GM19372 (cell line): Measurements from ENCODE around the gene GAS6.

Experiments used
- ATAC-seq: cut with Tn5 transposase; IDR thresholded peaks from one replicate; pipeline ENCODE4 v1.9.1; 2021; ENCODE audit warnings: mild to moderate bottlenecking, low read depth, moderate library complexity; ENCODE audit not compliant: unreplicated experiment

GAS6 gene

GRCh38 chr13:113813070-113813748 is 50.7 kb downstream of the GAS6 start:
- no peak for ATAC-seq

GRCh38 chr13:113812178-113813040 is 51.5 kb downstream of the GAS6 start:
- no peak for ATAC-seq

- ATAC-seq = no peak
Observed at GRCh38 chr13:113811081-113811928, 52.6 kb downstream of the GAS6 start.

GRCh38 chr13:113810640-113811039 is 53.2 kb downstream of the GAS6 start:
- ATAC-seq = no peak

GRCh38 chr13:113809934-113810333 is 53.9 kb downstream of the GAS6 start:
- ATAC-seq = no peak

- no peak for ATAC-seq
Observed at GRCh38 chr13:113808058-113808834, 55.6 kb downstream of the GAS6 start.

GRCh38 chr13:113806526-113806925 is 57.4 kb downstream of the GAS6 start:
- ATAC-seq = no peak

GRCh38 chr13:113806104-113806471 is 57.8 kb downstream of the GAS6 start:
- no peak for ATAC-seq

GRCh38 chr13:113805431-113806103 is 58.3 kb downstream of the GAS6 start:
- no peak for ATAC-seq

GRCh38 chr13:113804703-113805430 is 59.0 kb downstream of the GAS6 start:
- no peak for ATAC-seq

GRCh38 chr13:113804017-113804702 is 59.7 kb downstream of the GAS6 start:
- no peak for ATAC-seq

- ATAC-seq = no peak
Observed at GRCh38 chr13:113803409-113804016, 60.4 kb downstream of the GAS6 start.

- no peak for ATAC-seq
Observed at GRCh38 chr13:113802761-113803160, 61.1 kb downstream of the GAS6 start.

- no peak for ATAC-seq
Observed at GRCh38 chr13:113802090-113802531, 61.8 kb downstream of the GAS6 start.

- no peak for ATAC-seq
Observed at GRCh38 chr13:113801289-113801961, 62.5 kb downstream of the GAS6 start.

- no peak for ATAC-seq
Observed at GRCh38 chr13:113800576-113800926, 63.3 kb downstream of the GAS6 start.

- ATAC-seq = no peak
Observed at GRCh38 chr13:113798200-113798811, 65.6 kb downstream of the GAS6 start.
